ENCODE measurements around the gene NFYB.

DNA sequence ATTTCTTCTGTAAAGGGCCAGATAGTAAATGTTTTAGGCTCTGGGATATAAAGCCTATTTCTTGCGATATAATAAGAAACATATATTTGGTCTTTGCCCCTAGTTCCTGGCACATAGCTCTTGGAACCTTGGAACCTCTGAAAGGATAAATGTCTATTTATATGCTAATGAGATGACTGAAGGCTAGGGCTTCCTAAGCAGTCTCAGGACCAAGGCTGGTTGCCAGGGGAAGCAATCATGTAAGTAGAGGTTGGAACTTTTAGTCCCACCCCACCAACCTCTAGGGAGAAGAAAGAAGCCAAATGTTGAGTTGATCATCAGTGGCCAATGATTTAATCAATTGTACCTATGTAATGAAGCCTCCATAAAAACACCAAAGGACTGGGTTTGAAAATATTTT, 26.6 kb upstream of the NFYB start:
- TF ChIP-seq, protein P1, sequence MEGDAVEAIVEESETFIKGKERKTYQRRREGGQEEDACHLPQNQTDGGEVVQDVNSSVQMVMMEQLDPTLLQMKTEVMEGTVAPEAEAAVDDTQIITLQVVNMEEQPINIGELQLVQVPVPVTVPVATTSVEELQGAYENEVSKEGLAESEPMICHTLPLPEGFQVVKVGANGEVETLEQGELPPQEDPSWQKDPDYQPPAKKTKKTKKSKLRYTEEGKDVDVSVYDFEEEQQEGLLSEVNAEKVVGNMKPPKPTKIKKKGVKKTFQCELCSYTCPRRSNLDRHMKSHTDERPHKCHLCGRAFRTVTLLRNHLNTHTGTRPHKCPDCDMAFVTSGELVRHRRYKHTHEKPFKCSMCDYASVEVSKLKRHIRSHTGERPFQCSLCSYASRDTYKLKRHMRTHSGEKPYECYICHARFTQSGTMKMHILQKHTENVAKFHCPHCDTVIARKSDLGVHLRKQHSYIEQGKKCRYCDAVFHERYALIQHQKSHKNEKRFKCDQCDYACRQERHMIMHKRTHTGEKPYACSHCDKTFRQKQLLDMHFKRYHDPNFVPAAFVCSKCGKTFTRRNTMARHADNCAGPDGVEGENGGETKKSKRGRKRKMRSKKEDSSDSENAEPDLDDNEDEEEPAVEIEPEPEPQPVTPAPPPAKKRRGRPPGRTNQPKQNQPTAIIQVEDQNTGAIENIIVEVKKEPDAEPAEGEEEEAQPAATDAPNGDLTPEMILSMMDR (IDR thresholded peaks at IDR 0.05), result no peak
- no peak for TF ChIP-seq POLR2A (IDR thresholded peaks at IDR 0.05)
